Activated CD8-positive, alpha-beta memory T cell treated with anti-CD3 and anti-CD28 coated beads, Interleukin-2, amount 50 U/mL, for 24 hours (primary cell): ENCODE measurements around the gene GALNT2.

ENCODE experiments used
- DNase-seq: peaks from one replicate; pipeline ENCODE4 v3.0.0-alpha.2; 2020; ENCODE audit errors: extremely low read depth

Gene GALNT2

DNA sequence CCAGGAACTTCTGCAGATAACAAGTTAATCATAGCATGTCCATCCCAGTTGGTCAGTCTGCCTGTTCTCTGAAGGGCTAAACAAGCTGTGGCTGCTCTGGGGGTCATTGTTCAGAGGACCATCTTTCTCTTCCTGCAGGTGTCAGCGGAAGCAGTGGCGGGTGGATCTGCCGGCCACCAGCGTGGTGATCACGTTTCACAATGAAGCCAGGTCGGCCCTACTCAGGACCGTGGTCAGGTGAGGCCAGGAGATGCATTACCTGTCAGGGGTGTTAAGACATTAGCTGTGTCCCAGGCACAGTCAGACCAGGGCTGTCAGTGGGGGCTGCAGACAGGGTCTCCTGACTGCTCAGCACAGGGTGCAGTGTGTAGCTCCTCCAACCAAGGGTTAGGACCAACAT, 168.8 kb downstream of the GALNT2 start:
- no peak for DNase-seq

DNA sequence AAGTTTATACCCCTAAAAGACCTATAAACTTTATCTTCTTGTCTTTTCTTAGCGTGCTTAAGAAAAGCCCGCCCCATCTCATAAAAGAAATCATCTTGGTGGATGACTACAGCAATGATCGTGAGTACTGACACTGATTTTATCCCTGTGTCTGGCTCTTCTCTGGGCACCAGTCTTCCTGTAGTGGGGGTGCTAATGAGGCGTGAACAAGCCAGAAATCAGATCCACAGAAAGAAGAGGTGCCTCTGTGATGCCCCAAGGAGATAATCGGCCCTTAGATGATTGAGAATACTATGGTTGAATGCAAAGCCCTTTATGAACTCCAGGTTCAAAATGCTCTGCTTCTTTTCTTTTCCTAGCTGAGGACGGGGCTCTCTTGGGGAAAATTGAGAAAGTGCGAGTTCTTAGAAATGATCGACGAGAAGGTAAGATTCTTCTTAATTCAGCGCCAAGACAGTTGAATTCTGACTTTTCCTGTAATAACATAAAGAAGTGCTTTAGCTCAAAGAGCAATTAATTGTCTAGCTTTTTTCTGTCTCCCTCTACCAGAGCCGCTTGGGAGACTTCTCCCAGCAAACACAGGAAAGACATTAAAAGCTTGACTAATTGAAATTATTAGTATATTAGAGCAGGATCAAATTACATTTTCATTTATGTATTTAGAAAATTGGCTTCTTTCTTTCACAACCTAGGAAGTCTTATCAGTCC, 169.4 kb downstream of the GALNT2 start:
- DNase-seq: no peak

DNA sequence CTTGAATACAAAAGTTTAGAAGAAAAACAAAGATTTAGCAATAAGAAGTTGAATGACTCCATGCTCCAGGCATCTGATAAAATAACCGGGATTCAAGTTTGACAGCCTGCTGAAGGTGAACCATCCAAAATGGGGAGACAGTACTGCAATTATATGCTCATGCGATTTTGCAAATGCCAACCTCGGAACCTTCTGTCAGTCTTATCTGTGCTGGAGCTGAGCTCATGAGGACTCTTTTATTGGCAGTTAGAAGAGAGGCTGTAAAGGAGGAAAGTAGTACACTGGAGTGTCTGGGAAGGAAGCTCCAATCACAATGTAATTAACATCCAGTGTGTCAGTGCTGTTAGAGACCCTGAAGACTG, 170.0 kb downstream of the GALNT2 start:
- DNase-seq: no peak

DNA sequence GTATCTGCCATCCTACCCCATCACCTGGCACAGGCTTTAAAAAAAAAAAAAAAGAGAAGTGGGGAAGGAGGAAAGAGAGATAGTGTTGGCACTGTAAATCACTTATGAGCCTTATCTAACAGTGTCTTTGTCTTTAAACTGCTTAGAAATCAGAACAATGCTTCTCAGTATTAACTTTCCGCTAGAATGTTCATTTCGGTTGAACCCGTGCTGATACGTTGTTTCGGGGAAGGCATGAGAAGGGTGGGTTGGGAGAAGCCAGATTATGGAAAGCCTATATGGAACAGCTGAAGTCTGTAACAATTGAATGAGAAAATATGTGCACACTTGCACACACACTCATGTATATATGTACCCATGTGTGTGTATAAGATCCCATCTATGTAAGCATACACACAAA, 170.8 kb downstream of the GALNT2 start:
- DNase-seq: no peak

DNA sequence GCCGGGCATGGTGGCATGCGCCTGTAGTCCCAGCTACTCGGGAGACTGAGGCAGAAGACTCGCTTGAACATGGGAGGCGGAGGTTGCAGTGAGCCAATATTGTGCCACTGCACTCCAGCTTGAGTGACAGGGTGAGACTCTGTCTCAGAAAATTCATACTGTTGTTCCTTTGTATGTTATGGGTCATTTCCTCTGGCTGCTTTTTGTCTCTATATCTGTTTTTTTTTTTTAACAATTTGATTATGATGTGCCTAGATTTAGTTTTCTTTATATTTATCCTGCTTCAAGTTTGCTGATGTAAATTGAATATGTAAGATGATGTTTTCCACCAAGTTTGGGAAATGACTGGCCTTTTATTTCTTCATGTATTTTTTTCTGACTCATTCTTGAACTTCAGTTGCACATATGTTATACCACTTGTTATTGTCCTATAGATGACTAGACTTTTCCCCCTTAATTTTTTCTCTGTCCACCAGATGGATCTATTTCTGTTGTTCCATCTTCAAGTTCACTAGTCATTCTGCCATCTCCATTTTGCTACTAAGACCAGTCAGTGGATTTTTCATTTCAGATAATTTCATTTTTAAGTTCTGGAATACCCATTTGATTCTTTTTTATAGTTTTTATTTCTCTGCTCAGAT, 173.5 kb downstream of the GALNT2 start:
- DNase-seq: no peak

DNA sequence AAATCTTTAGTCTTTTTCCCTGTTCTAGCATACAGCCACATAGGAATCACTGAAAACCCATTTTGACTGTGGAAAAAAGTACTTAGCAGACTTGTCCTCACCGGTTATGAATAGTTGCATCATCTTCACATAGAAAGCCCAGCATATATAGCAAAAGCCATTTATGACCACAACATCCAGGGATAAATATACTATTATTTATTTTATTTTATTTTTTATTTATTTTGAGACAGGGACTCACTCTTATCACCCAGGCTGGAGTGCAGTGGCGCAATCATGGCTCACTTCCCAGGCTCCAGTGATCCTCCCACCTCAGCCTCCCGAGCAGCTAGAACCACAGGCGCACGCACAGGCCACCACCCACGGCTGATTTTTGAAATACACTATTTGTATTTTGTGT, 175.3 kb downstream of the GALNT2 start:
- no peak for DNase-seq

DNA sequence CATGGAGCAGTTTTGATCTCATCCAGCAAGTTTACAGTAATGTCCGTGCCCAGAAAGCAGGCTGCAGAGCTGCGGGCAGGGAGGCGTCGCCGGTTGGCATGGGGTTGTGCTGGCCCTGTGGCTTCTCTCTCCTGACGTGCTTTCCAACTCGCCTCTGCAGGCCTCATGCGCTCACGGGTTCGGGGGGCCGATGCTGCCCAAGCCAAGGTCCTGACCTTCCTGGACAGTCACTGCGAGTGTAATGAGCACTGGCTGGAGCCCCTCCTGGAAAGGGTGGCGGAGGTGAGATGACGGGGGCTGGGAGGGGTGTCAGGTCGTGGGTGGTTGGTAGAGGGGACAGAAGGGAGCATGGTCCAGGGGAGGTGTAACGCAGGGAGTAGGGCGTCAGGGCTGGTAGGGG, 176.1 kb downstream of the GALNT2 start:
- no peak for DNase-seq

DNA sequence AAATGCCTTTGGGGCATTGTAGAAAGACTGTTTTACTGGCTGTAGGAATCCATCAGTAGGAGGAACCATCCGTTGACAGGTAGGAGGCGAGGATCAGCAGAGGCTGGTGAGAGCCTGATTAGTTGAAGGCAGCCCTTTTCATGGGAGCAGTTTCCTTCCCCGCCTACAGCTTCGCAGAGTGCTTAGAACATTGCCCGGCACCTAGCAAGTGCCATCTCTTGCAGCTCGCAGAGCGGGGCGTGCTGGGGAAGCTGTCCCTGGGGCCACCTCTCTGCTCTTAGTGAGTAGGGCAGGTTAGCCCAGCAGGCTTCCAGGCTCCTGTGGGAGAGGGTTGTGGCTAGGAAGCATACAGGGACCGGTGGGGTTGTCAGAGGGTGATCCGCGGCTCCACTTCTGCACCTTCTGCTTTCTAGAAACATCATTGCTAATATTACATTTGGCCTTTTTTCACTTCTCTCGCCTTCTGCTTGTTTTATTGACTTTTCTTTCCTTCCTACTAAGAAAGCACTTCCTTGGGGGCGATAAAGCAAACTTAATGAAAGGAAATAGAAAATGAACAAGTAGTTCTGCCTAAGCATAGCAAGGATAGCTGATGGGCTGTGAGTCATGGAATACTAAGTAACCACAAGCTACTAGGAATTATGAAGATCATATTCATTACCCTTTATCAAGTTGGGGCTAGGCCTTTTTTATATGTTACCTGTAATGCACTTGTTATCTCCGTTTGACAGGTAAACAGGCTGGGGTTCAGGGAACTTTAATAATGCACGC, 176.7 kb downstream of the GALNT2 start:
- no peak for DNase-seq

DNA sequence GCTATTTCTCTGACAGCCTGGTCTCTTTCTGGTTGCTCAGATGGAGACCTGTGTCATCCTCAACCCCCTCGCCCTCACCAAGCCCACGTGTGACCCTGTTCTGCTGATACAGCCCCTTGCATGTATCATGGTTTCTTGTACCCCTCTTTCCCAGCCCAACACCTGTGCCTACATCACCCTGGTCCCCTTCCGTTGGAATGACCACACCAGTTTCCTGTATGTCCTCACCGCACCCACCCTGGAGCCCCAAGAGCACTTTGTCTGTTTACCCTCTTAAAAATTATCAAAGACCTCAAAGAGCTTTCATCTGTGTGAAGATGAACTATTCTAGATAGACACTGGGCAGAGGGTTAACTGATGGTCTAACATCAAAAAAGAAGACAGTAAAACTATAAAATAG, 179.5 kb downstream of the GALNT2 start:
- no peak for DNase-seq

DNA sequence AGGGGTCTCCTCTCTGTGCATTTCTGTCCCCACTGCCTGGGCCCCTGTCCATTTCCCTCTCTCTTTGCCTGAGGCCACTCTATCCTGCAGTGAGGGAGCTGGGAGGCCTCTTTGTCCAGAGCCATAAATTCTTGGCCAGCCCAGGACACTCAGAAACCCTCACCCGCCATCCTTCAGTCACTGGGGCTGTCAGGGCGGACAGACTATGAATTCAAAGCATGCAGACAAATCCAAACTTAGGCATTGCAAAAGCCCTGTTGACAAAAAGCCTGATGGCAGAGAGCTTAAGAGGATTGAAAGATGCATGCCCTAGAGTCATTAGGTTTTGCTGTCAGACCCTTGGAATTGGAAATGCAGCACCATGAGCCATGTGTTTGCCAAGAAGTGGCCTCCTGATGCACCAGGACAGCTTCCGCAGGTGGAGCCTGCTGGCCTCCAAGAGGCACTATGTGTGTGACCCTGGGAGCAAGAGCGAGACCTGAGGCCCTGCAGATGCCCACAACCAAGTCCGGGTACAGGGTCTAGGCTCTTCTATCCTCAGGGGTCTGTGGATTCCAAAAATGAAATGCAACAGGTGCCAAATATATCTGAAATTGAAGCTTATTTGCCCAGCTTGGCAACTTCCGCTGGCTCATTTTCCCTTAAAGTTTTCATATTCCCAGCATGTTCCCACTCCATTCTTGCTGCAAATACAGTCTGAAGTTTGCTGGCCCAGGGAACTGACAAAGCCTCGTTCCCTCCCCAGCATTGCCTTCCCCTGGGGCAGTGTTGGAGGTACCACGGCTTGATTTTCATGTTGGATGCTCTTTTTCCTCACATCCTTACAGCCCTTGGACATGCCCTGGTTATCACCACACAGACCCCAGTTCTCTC, 181.2 kb downstream of the GALNT2 start:
- DNase-seq: no peak

DNA sequence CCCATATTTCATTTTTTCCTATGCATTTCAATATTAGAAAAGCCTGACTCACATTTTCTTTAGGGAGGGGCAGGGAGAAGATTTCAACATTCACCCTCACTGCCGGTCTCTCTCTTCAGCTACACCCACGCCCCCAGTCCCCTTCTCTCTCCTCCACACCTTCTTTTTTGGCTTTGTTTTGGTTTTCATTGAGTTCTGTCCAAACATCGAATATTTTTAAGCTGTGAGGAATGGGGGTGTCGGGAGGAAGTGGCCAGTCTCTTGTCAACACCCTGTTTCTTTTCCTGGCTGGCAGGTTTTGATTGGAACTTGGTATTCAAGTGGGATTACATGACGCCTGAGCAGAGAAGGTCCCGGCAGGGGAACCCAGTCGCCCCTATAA, 181.8 kb downstream of the GALNT2 start:
- DNase-seq: no peak

DNA sequence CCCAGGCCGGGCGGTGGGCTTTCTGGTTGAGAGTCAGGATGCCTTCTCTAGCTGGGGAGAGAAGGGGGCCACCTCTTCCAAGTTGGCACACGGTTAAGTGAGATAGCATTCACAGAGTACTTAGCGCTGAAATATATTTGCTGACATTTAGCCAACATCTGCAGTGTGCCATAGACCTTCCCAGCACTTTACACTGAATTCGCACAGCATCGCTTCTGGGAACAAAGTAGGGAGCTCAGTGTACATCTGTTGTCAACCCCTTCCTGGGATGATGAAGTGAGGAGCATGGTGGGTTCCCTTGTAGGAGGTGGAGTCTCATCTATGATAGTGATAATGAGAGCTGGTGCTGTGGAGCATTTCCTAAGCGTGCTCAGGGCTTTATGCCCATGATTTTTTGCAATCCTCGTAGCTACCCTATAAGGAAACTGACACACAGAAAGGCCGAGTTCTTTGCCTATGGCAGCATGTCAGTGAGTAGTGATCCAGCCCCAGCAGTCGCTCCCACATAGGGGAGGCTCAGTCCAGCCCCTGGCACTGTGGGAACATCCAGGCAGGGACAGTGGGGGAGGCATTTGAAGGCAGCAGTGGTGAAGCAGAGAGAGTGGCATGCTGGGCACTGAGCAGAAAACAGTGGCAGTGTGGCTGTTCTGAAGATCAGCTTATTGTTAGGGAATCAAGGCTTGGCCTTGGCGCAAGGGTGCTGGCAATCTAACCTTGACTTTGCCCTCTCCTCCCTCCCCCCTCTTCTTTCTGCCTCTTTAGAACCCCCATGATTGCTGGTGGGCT, 182.8 kb downstream of the GALNT2 start:
- DNase-seq: no peak

DNA sequence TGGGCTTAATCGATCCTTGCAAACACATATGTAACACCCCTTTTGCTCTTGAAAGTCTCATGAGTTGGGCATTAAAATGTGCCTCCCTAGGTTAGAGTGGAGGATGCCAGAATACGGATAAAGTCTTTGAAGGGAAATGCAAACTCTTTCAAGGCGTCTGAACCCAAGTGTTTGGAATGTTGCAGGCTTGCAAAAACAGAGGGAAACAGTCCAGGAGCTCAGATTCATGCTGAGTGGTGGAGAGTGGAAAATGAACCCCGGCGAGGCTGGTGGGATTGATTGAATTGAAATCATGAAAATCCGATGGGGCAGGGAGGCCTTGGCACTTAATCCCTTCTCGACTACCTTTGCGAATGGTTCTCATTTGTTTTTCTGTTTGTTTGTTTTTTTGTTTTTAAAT, 183.6 kb downstream of the GALNT2 start:
- no peak for DNase-seq

DNA sequence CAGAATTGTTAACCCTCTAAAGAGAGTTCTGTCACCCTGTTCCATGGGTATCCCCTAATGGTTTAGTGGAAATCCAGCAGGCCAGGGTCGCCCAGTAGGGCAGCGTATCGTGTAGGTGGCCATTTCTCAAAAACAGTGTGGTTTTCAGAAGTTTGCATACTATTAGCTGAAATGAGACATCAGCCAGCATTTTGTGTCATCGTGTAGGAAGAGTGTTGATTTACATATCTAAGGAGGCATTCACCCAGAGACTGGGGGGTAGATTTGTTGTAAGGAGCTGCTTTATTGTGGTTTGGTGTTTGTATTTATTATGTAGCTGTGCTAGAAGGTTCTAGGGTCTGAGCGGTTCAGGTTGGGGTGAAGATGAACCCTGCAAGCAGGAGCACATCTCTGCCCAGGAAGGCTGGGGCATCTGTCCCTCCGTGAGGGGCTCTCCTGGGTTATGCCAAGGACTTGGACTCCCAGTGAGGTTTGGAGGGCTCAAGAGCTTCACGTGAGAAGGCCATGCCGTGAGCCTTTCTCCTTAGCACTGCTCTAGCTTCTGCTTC, 184.7 kb downstream of the GALNT2 start:
- no peak for DNase-seq

DNA sequence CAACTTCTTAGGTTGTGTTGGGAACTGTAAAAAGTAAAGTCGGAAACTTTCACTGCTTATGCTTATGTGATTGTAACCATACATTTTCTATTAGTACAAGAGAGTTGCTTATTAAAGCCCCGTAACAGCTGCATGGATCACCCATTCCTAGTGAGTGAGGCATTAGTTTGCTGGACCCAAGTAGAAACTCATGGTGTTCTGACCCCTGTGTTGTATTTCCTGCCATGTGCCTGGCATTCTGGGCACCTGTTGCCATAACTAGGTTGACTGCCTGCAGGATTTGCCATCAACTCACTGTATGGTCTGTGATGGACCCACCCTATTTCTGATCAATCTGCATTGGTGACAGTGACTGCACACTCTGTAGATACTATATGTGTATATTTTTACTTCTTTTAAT, 186.1 kb downstream of the GALNT2 start:
- DNase-seq: no peak

DNA sequence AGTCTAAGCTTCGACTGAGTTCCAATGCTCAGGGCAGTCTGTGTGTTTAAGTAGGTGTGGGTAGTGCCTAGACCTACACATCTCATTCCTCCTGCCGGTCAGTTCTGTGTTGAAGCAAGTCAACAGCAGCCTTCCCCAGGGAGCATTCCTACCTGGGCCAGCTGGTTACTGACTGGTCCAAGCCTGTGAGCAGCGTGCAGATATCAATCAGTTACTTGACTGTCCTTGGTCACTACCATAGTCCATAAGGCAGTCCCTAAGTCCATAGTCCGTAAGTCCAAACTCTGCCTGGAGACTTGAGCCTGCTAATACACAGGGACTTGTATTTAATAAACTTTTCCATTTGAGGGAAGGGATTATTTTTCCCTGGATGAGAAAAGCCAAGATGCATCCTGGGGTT, 187.2 kb downstream of the GALNT2 start:
- DNase-seq: no peak

DNA sequence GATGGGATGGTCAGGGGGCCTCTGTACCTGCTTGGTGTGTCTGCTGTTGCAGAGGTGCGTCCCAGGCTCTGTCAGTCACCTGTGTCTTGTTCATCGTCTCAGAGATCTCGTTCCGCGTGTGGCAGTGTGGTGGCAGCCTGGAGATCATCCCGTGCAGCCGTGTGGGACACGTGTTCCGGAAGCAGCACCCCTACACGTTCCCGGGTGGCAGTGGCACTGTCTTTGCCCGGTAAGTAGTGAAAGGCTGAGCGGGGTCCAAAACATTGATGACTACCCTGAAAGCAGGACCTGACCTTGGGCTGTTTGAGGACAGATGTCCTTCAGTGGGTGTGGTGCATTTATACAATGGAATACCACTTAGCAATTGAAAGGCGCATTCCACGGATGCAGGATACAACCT, 188.1 kb downstream of the GALNT2 start:
- no peak for DNase-seq

DNA sequence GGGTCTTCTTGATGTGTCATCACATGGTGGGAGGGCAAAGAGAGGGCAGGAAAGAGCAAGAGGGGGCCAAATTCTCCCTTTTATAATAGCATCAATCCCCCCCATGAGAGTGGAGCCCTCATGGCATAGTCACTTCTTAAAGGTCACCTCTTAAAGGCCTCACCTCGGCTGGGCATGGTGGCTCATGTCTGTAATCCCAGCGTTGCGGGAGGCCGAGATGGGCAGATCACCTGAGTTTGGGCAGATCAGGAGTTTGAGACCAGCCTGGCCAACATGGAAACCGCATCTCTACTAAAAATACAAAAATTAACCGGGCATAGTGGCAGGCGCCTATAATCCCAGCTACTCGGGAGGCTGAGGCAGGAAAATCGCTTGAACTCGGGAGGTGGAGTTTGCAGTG, 189.0 kb downstream of the GALNT2 start:
- DNase-seq: no peak

DNA sequence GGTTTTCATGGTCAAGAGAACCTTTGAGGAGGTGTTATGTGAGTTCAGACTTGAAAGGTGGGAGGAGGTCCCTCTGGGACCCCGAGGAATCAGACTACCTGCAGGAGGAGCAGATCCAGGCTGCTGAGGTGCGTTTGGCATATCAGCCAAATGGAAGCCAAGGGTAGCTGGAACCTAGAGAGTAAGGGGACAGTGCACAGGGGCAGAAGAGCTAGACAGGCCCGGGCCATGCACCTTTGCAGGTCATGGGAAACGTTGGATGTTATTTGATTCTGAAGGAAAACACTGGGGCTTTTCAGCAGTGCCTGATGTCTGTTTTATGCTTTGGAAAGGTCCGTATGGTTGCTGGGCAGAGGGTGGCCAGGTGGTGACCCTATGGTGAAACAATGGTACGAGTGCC, 189.9 kb downstream of the GALNT2 start:
- no peak for DNase-seq

DNA sequence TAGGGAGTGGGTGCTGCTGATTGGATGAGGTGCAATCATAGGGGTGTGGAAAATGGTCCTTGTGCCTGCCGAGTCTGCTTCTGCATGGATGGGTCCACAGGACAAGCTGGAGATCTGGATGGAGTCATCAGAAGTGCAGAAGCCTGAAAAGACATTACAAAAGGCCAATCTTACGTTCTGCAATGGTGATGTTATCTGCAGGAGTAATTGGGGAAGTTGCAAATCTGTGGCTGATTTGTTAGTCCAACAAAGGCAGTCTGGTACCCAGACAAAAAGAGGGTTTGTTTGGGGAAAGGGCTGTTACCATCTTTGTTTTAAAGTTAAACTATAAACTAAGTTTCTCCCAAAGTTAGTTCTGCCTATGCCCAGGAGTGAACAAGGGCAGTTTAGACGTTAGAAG, 192.6 kb downstream of the GALNT2 start:
- DNase-seq: no peak

DNA sequence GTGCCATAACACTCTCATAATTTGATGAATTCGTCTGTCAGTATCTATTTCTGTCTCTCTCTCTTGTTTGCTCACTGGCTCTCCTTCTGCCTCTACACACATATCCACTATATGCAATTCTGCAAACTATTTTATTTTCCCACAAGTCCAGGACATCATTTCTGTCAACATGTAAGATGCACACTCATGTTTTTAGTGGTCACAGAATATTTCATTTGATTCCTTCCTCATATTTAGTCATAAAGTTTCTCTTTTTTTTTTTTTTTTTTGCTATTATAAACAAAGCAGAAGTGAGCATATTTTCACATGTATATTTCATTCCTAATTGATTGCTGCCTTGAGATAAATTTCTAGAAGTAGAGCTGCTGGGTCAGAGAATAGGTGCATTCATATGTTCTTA, 193.8 kb downstream of the GALNT2 start:
- no peak for DNase-seq
